ENCODE measurements around the gene TBC1D9.

DNA sequence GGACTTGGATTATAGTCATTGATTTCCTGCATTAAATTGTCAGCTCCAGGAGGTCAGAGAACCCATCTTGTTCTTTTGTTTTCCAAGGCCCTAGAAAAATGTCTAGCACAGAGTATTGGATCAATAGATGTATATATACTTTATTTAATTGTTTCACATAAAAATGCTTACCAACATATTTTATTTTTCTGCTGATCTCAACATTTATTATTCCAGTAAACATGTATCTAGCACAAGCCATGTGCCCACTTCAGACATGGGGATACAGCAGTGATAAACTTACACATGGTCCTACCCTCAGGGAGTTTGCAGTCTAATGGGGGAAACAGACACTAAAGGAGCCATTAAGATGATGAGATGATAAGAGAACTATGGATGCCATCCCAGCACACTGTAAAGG is 49.1 kb upstream of the TBC1D9 start:
- no peak for TF ChIP-seq POLR2A (IDR thresholded peaks at IDR 0.05)
- TF ChIP-seq EP300 (IDR thresholded peaks at IDR 0.05), result no peak
- no peak for TF ChIP-seq POLR2AphosphoS5 (IDR thresholded peaks at IDR 0.05)

Data from sigmoid colon (tissue), 4 donors.